ENCODE results near the gene CCT6A.
"Not testable (repeated sequence)": the region's sequence is repeated elsewhere in the genome, so short reads cannot be mapped to it uniquely, and the experiment has no call there.

The CCT6A gene

GRCh38 chr7:56046721-56047445 lies 4.7 kb upstream of the CCT6A start:
- TF ChIP-seq CTCF (IDR thresholded peaks at IDR 0.05; ENCODE audit: insufficient read depth, low read depth, low read length, missing control alignments): no peak
- DNase-seq (ENCODE audit: low read depth): no peak
- no peak overlapping the region for H3K4me3 ChIP-seq (ENCODE audit: low read depth, low read length)

GRCh38 chr7:56047446-56048116 lies 4.0 kb upstream of the CCT6A start:
- not testable (repeated sequence) for H3K4me3 ChIP-seq (ENCODE audit: low read depth, low read length); DNase-seq (ENCODE audit: low read depth)

- DNase-seq (ENCODE audit: low read depth): no peak
- no peak for TF ChIP-seq CTCF (IDR thresholded peaks at IDR 0.05; ENCODE audit: insufficient read depth, low read depth, low read length, missing control alignments)
- no peak overlapping the region for H3K4me3 ChIP-seq (ENCODE audit: low read depth, low read length)
Observed at GRCh38 chr7:56048245-56048644, 3.3 kb upstream of the CCT6A start.

DNA sequence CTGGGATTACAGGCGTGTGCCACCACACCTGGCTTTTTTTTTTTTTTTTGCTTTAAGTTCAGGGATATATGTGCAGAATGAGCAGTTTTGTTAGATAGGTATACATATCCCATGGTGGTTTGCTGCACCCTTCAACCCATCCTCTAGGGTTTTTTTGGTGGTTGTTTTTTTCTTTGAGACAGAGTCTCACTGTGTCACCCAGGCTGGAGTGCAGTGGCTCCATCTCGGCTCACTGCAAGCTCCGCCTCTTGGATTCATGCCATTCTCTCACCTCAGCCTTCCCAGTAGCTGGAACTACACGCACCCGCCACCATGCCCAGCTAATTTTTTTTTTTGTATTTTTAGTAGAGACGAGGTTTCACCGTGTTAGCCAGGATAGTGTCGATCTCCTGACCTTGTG lies 2.8 kb upstream of the CCT6A start:
- not testable (repeated sequence) for DNase-seq (ENCODE audit: low read depth); H3K4me3 ChIP-seq (ENCODE audit: low read depth, low read length)

DNA sequence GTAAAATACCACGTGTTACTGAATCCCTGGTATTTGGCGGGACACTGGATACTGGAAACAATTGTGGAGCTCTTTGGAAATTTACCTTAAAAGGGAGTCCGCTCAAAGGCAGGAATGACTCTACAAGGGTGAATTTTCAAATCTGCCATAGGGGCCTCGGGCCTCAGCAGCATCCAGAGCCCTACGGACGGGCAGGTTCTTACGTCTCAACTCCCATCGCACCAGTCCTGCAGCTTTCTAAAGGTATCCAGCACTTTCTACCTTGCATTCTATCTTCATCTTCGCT lies 569 bp upstream of the CCT6A start:
- DNase-seq (ENCODE audit: low read depth): no peak
- H3K4me3 ChIP-seq (ENCODE audit: low read depth, low read length): peak overlapping the region; percentile 99
- TF ChIP-seq CTCF (IDR thresholded peaks at IDR 0.05; ENCODE audit: insufficient read depth, low read depth, low read length, missing control alignments): no peak

DNA sequence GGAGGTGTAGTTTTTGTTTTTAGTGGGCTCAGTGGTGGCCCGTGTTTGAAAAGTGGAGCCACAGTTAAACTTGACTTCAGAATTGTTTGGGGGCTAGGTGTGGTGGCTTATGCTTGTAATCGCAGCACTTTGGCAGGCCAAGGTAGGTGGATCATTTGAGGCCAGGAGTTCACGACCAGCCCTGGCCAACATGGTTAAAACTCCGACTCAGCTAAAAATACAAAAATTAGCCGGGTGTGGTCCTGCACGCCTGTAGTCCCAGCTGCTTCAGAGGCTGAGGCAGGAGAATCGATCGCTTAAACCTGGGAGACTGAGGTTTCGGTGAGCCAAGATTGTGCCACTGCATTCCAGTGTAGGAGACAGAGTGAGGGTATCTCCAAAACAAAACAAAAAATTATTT lies 1.8 kb downstream of the CCT6A start:
- no peak for TF ChIP-seq CTCF (IDR thresholded peaks at IDR 0.05; ENCODE audit: insufficient read depth, low read depth, low read length, missing control alignments)
- peak overlapping the region; percentile 99 for H3K4me3 ChIP-seq (ENCODE audit: low read depth, low read length)
- no peak for DNase-seq (ENCODE audit: low read depth)

GRCh38 chr7:56053993-56054392 lies 2.4 kb downstream of the CCT6A start:
- H3K4me3 ChIP-seq (ENCODE audit: low read depth, low read length): no peak overlapping the region
- TF ChIP-seq CTCF (IDR thresholded peaks at IDR 0.05; ENCODE audit: insufficient read depth, low read depth, low read length, missing control alignments): no peak
- DNase-seq (ENCODE audit: low read depth): no peak

GRCh38 chr7:56062382-56062781 lies 10.8 kb downstream of the CCT6A start:
- no peak for TF ChIP-seq CTCF (IDR thresholded peaks at IDR 0.05; ENCODE audit: insufficient read depth, low read depth, low read length, missing control alignments)
- DNase-seq (ENCODE audit: low read depth): no peak
- no peak overlapping the region for H3K4me3 ChIP-seq (ENCODE audit: low read depth, low read length)

Measured in GM12865 (cell line).